ENCODE results near the gene PRELID2.

GRCh38 chr5:145750199-145750598 is 84.9 kb downstream of the PRELID2 start:
- TF ChIP-seq POLR2AphosphoS2 (conservative IDR thresholded peaks at IDR 0.05; ENCODE audit: low read length) (no peak), CHD2 (IDR thresholded peaks at IDR 0.05; ENCODE audit: low read length, partially characterized antibody) (no peak), CTCF (IDR thresholded peaks at IDR 0.05) (no peak), USF2 (IDR thresholded peaks at IDR 0.05) (no peak), EP300 (IDR thresholded peaks at IDR 0.05) (no peak), KDM5A (IDR thresholded peaks at IDR 0.05) (no peak), RFX5 (IDR thresholded peaks at IDR 0.05) (no peak), FOSL2 (IDR thresholded peaks at IDR 0.05) (no peak), FOSL2 (CRISPR knock-in tag; IDR thresholded peaks at IDR 0.05) (no peak), RAD21 (conservative IDR thresholded peaks at IDR 0.05 in 1 of 2, IDR thresholded peaks at IDR 0.05 in 1 of 2) (no peak), E2F6 (IDR thresholded peaks at IDR 0.05; ENCODE audit: borderline replicate concordance, low read depth) (no peak)

All from A549 (cell line).